ENCODE measurements around the gene ASPG.

DNA sequence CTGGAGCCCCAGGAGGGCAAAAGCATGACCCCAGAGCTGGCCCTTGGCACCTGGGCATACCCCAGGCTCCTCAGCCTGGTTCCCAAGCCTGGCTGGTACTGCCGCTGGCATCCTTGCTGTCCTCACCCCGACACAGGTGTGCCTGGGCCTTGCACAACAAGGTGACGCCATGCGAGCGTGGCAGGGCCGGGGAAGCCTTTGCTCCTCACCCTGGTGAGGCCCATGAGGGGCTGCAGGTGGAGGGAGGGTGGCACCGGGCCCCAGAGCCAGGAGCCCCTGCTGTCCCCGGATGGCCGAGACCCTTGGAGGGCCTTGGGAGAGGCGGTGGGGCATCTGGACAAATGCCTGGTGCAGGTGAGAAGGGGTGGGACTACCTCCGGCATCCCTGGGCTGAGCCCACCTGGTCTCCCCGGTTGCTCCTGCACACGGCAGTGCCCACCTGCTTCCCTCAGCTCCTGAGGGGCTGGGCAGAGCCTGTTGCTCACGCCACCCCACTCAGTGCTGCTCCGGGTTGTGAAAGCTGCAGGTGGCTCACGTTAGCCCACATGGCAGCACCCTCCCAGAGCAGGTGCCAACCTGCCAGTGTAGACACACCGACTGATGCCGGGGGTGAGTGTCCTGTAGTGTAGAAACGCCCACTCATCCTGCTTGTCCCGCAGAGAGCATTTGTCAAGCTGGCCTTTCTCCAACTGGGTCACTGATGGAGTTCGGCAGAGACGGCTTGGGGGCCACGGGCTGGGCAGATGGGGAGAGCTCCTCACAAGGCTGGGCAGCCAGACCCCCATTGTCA, 28.3 kb downstream of the ASPG start:
- TF ChIP-seq, protein P1, sequence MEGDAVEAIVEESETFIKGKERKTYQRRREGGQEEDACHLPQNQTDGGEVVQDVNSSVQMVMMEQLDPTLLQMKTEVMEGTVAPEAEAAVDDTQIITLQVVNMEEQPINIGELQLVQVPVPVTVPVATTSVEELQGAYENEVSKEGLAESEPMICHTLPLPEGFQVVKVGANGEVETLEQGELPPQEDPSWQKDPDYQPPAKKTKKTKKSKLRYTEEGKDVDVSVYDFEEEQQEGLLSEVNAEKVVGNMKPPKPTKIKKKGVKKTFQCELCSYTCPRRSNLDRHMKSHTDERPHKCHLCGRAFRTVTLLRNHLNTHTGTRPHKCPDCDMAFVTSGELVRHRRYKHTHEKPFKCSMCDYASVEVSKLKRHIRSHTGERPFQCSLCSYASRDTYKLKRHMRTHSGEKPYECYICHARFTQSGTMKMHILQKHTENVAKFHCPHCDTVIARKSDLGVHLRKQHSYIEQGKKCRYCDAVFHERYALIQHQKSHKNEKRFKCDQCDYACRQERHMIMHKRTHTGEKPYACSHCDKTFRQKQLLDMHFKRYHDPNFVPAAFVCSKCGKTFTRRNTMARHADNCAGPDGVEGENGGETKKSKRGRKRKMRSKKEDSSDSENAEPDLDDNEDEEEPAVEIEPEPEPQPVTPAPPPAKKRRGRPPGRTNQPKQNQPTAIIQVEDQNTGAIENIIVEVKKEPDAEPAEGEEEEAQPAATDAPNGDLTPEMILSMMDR (IDR thresholded peaks at IDR 0.05; ENCODE audit: insufficient read depth, low read length, poor library complexity, severe bottlenecking): no peak
- no peak for TF ChIP-seq EZH2phosphoT487 (conservative IDR thresholded peaks at IDR 0.05; ENCODE audit: low read length)
